ENCODE measurements around the gene CNTN1. TPM values are rescaled to one million over a fixed set of nuclear protein-coding genes. Genes with fewer than 3 reads are reported as not detected.

The CNTN1 gene
- total RNA-seq, 1 experiment from 2014 or later = 6.5 TPM

- Histone ChIP-seq H3K4me1 (ENCODE audit: insufficient read depth, low read length) (no peaks in the 10 kb centered on the region), H3K23me2 (ENCODE audit: insufficient read length, low read depth, low read length, poor library complexity, severe bottlenecking) (no peaks in the 10 kb centered on the region), H3K9ac (ENCODE audit: extremely low read depth, insufficient read length, low read length) (no peak overlapping the region), H2BK120ac (ENCODE audit: low read depth, low read length, poor library complexity, severe bottlenecking) (no peak overlapping the region), H4K20me1 (ENCODE audit: control insufficient read depth, insufficient read depth, insufficient read length) (no peaks in the 10 kb centered on the region), H4K8ac (replicated peaks; ENCODE audit: insufficient read length, low read depth, low read length) (no peak overlapping the region), H3T11ph (ENCODE audit: low read length) (no peak overlapping the region), H3K23ac (ENCODE audit: insufficient read length, low read depth, low read length) (no peak overlapping the region), H3K14ac (ENCODE audit: insufficient read depth, low read length) (no peak overlapping the region), H2BK15ac (ENCODE audit: low read depth, low read length) (no peak overlapping the region), H2BK5ac (ENCODE audit: insufficient read length, low read length) (no peak overlapping the region), H2BK20ac (ENCODE audit: low read depth, low read length, poor library complexity, severe bottlenecking) (no peak overlapping the region), H3K9me3 (ENCODE audit: control insufficient read depth, low read depth, low read length) (no peaks in the 10 kb centered on the region), H4K5ac (ENCODE audit: insufficient read length, low read depth, low read length) (no peak overlapping the region), H3K18ac (ENCODE audit: insufficient read length, low read depth, low read length) (no peak overlapping the region), H4K91ac (ENCODE audit: insufficient read length, low read depth, low read length) (no peak overlapping the region), H3K27me3 (ENCODE audit: insufficient read depth, low read length) (no peaks in the 10 kb centered on the region), H3K27ac (ENCODE audit: insufficient read length, low read depth, low read length) (no peak overlapping the region), H2AFZ (ENCODE audit: low read length) (no peak overlapping the region), H2BK12ac (ENCODE audit: insufficient read length, low read depth, low read length) (no peak overlapping the region), H3K79me1 (ENCODE audit: insufficient read depth, low read depth, low read length, poor library complexity, severe bottlenecking) (no peaks in the 10 kb centered on the region), H3K56ac (ENCODE audit: insufficient read length, low read depth, low read length) (no peak overlapping the region), H3K79me2 (ENCODE audit: insufficient read depth, low read length) (no peaks in the 10 kb centered on the region), H3K4me2 (ENCODE audit: insufficient read depth, insufficient read length, low read length) (no peak overlapping the region), H3K4ac (ENCODE audit: low read depth, low read length) (no peak overlapping the region), H2AK5ac (ENCODE audit: insufficient read length, low read length) (no peak overlapping the region)
- H3K36me3 Mint-ChIP-seq (ENCODE audit: insufficient read depth in 1 of 3, low read depth in 3 of 3) = no peaks in the 10 kb centered on the region
- no CpG with 5 or more reads among the region's 3 CpGs for WGBS (ENCODE audit: extremely low coverage, insufficient read length, low lambda C conversion rate)
- no peaks in the 10 kb centered on the region for H3K27me3 Mint-ChIP-seq (ENCODE audit: low read depth)
- no peak for DNase-seq
- H3K27ac Mint-ChIP-seq = no peak overlapping the region
- no peaks in the 10 kb centered on the region; a peak in 2 of 5 replicates for H3K9me3 Mint-ChIP-seq
- H3K4me3 Mint-ChIP-seq = no peak overlapping the region
- H3K4me1 Mint-ChIP-seq = peaks cover 4% of the 10 kb centered on the region in 2 experiments; a peak in 1 of 4 replicates
- TF ChIP-seq CTCF (conservative IDR thresholded peaks at IDR 0.05) = no peak
Measured at GRCh38 chr12:40993158-40993557, 300.9 kb downstream of the CNTN1 start.

All from H9 (cell line).